ENCODE measurements around the gene DFFB. TPM values are rescaled to one million over a fixed set of nuclear protein-coding genes. Genes with fewer than 3 reads are reported as not detected.

DFFB gene
- total RNA-seq, 1 experiment from 2014 or later, result 9.0 TPM

GRCh38 chr1:3895951-3896325, 38.7 kb downstream of the DFFB start:
- no peak overlapping the region for H3K4me2 ChIP-seq (ENCODE audit: low read length)
- ATAC-seq, result no peak
- ChIA-PET POLR2A (no interaction called here), RAD21 (ENCODE audit: low non-redundant PET in 1 of 2, low total read pairs in 2 of 2, uncharacterized antibody in 2 of 2, unreplicated experiment in 2 of 2) (no interaction called here), CTCF (no interaction called here)
- no peak overlapping the region for H3K9ac ChIP-seq (ENCODE audit: low read length)
- no peak for DNase-seq (ENCODE audit: low read depth, low spot score)
- peaks cover 0 to 6% of the 10 kb centered on the region in 2 experiments; a peak in 3 of 4 replicates for H3K36me3 ChIP-seq (ENCODE audit: control insufficient read depth in 1 of 2, insufficient read depth in 2 of 2, low read length in 2 of 2)
- no peaks in the 10 kb centered on the region for H4K20me1 ChIP-seq (ENCODE audit: insufficient read depth)
- H3K9me2 ChIP-seq (ENCODE audit: insufficient read depth), result no peaks in the 10 kb centered on the region
- peaks cover 0 to 11% of the 10 kb centered on the region in 2 experiments; a peak in 1 of 4 replicates for H3K4me1 ChIP-seq (ENCODE audit: control insufficient read depth in 1 of 2, insufficient read depth in 2 of 2, low read length in 2 of 2)
- no peak overlapping the region for H3K4me3 ChIP-seq (replicated peaks in 1 of 2; ENCODE audit: low read depth in 1 of 2, low read length in 2 of 2)
- TF ChIP-seq ZFX (IDR thresholded peaks at IDR 0.05) (no peak), CEBPB (IDR thresholded peaks at IDR 0.05; ENCODE audit: low read depth) (no peak), RAD21 (IDR thresholded peaks at IDR 0.05; ENCODE audit: low read depth) (no peak), FOSL1 (IDR thresholded peaks at IDR 0.05; ENCODE audit: low read depth) (no peak), EZH2phosphoT487 (IDR thresholded peaks at IDR 0.05; ENCODE audit: borderline replicate concordance) (no peak), EZH2 (IDR thresholded peaks at IDR 0.05) (no peak), ELF1 (IDR thresholded peaks at IDR 0.05; ENCODE audit: borderline replicate concordance, low read depth) (no peak), SP1 (IDR thresholded peaks at IDR 0.05; ENCODE audit: low read depth) (no peak), POLR2A (IDR thresholded peaks at IDR 0.05; ENCODE audit: borderline replicate concordance, extremely low read depth, insufficient read depth, insufficient read length) (no peak), MAX (IDR thresholded peaks at IDR 0.05) (no peak)
- TF ChIP-seq, protein P1, sequence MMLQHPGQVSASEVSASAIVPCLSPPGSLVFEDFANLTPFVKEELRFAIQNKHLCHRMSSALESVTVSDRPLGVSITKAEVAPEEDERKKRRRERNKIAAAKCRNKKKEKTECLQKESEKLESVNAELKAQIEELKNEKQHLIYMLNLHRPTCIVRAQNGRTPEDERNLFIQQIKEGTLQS (IDR thresholded peaks at IDR 0.05), result no peak
- TF ChIP-seq, protein P2, sequence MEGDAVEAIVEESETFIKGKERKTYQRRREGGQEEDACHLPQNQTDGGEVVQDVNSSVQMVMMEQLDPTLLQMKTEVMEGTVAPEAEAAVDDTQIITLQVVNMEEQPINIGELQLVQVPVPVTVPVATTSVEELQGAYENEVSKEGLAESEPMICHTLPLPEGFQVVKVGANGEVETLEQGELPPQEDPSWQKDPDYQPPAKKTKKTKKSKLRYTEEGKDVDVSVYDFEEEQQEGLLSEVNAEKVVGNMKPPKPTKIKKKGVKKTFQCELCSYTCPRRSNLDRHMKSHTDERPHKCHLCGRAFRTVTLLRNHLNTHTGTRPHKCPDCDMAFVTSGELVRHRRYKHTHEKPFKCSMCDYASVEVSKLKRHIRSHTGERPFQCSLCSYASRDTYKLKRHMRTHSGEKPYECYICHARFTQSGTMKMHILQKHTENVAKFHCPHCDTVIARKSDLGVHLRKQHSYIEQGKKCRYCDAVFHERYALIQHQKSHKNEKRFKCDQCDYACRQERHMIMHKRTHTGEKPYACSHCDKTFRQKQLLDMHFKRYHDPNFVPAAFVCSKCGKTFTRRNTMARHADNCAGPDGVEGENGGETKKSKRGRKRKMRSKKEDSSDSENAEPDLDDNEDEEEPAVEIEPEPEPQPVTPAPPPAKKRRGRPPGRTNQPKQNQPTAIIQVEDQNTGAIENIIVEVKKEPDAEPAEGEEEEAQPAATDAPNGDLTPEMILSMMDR (IDR thresholded peaks at IDR 0.05 in 2 of 3, conservative IDR thresholded peaks at IDR 0.05 in 1 of 3; ENCODE audit: borderline replicate concordance in 1 of 3, insufficient read depth in 1 of 3, low read depth in 2 of 3, low read length in 2 of 3), result no peak
- BruUV-seq (replicated peaks), result no TSS peak
- no peak overlapping the region for H3K27ac ChIP-seq (ENCODE audit: low read depth, low read length)
- no peaks in the 10 kb centered on the region for H3K9me3 ChIP-seq (ENCODE audit: control insufficient read depth in 1 of 2, insufficient read depth in 1 of 2, low read depth in 1 of 2, low read length in 2 of 2)
- intact Hi-C loops (cut with micrococcal nuclease), result no loop called here
- no peak overlapping the region for H2AFZ ChIP-seq (ENCODE audit: low read depth, low read length, poor library complexity, severe bottlenecking)
- H3K27me3 ChIP-seq (ENCODE audit: insufficient read depth, low read length), result no peaks in the 10 kb centered on the region
- H3K79me2 ChIP-seq (ENCODE audit: insufficient read depth, low read length), result peaks cover 81% of the 10 kb centered on the region
